Caco-2 (cell line): Measurements from ENCODE around the gene LRRTM4. TPM values are rescaled to one million over a fixed set of nuclear protein-coding genes. Genes with fewer than 3 reads are reported as not detected.

Experiments used
- BruUV-seq: library from RNA; stranded (reverse); fragments of 400-500 nt; replicated peaks from 2 replicates; lab custom pipeline; 2021; lab: Mats Ljungman, UMichigan
- CTCF ChIA-PET: fragments of 300-600 bp; sonication (Branson Sonifier 250); formaldehyde crosslinking; loops from one replicate; lab custom pipeline; 2022; ENCODE audit warnings: antibody characterized with exemption; lab: Charles Lee
- POLR2A ChIA-PET: fragments of 300-600 bp; sonication (Branson Sonifier 250); formaldehyde crosslinking; loops from one replicate; lab custom pipeline; 2022; ENCODE audit warnings: antibody characterized with exemption; lab: Charles Lee
- DNase-seq, 2 experiments: peaks; one replicate each; pipeline versions ENCODE4 v3.0.0 to v3.0.0-alpha.2; 2020 to 2022
- H3K27me3 ChIP-seq: replicated peaks from 2 replicates; pipeline ENCODE4 v1.6.0; 2011; ENCODE audit warnings: low read length; ENCODE audit not compliant: control insufficient read depth, insufficient read depth
- H3K36me3 ChIP-seq: 2 replicates; pipeline ENCODE4 v1.5.1; 2011; ENCODE audit warnings: low read length; ENCODE audit not compliant: control insufficient read depth, insufficient read depth
- H3K4me1 ChIP-seq: fragments of 250-450 bp; sonication (Bioruptor Pico); 2 replicates; pipeline ENCODE4 v1.5.1; 2020; ENCODE audit warnings: mild to moderate bottlenecking
- H3K4me3 ChIP-seq: 2 replicates; pipeline ENCODE4 v1.5.1; 2011; ENCODE audit warnings: low read depth, mild to moderate bottlenecking, control low read depth, low read length
- H3K9me3 ChIP-seq: fragments of 250-450 bp; sonication (Bioruptor Pico); 2 replicates; pipeline ENCODE4 v1.5.1; 2020; ENCODE audit warnings: mild to moderate bottlenecking, moderate library complexity
- H3K27ac Mint-ChIP-seq: one replicate; pipeline ENCODE4 v1.8.0; 2022; ENCODE audit warnings: mixed read lengths; ENCODE audit not compliant: unreplicated experiment
- H3K27me3 Mint-ChIP-seq: one replicate; pipeline ENCODE4 v1.8.0; 2022; ENCODE audit warnings: mixed read lengths; ENCODE audit not compliant: insufficient read depth, unreplicated experiment
- H3K36me3 Mint-ChIP-seq: one replicate; pipeline ENCODE4 v1.8.0; 2022; ENCODE audit warnings: mild to moderate bottlenecking, mixed read lengths; ENCODE audit not compliant: insufficient read depth, unreplicated experiment
- H3K4me1 Mint-ChIP-seq: one replicate; pipeline ENCODE4 v1.8.0; 2022; ENCODE audit warnings: low read depth, mixed read lengths; ENCODE audit not compliant: unreplicated experiment
- H3K4me3 Mint-ChIP-seq: one replicate; pipeline ENCODE4 v1.8.0; 2022; ENCODE audit warnings: mild to moderate bottlenecking, moderate library complexity, mixed read lengths; ENCODE audit not compliant: unreplicated experiment
- H3K9me3 Mint-ChIP-seq: one replicate; pipeline ENCODE4 v1.8.0; 2022; ENCODE audit warnings: mixed read lengths; ENCODE audit not compliant: unreplicated experiment
- intact Hi-C: fragments of 100-400 bp; cut with micrococcal nuclease; formaldehyde crosslinking; loops from one replicate; pipeline ENCODE4 v1.10.0; 2022; ENCODE audit not compliant: unreplicated experiment
- total RNA-seq: library from RNA; stranded (reverse); gene quantifications from 2 replicates; pipeline ENCODE4 v1.2.3, GENCODE V29; 2022
- TF ChIP-seq, protein P1 (sequence below), 2 experiments: fragments of 200-600 bp in 1 of 2; IDR thresholded peaks; 1 replicate in 1 of 2; 2 replicates in 1 of 2; pipeline versions ENCODE4 v1.5.1 to v1.8.0; 2011 to 2022; ENCODE audit warnings: antibody characterized with exemption in 1 of 2, control low read depth in 1 of 2, inconsistent platforms in 1 of 2, low read depth in 1 of 2, low read length in 1 of 2, mild to moderate bottlenecking in 1 of 2, moderate library complexity in 1 of 2; ENCODE audit not compliant: insufficient read depth in 1 of 2, severe bottlenecking in 1 of 2, unreplicated experiment in 1 of 2

Gene LRRTM4
- total RNA-seq, 1 experiment from 2014 or later = 0.32 TPM

DNA sequence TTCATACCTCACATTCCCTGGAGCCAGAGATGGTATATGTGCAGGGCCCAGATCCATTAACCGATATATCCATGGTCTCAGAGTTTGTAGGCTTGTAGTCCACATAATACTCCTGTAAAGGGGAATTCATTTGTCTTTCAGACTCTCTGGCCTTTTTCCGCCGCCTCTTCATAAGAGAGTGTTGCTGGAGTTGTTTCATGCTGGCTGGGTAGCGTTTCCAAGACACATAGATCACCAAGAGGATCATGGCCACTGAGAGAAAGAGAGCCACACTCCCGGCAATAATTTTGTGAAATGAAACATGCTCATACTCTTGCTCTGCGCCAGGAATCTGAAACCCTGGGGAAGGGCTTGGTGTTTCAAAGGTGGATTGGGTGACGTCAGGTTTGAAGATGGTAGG lies 3.9 kb downstream of the LRRTM4 start:
- Mint-ChIP-seq H3K4me3 (no peak overlapping the region), H3K9me3 (no peaks in the 10 kb centered on the region), H3K4me1 (no peaks in the 10 kb centered on the region), H3K27me3 (peaks cover 11% of the 10 kb centered on the region), H3K27ac (no peak overlapping the region), H3K36me3 (no peaks in the 10 kb centered on the region)
- H3K9me3 ChIP-seq = no peaks in the 10 kb centered on the region
- no peak for DNase-seq
- ChIA-PET CTCF (no interaction called here), POLR2A (no interaction called here)
- intact Hi-C loops = no loop called here
- H3K27me3 ChIP-seq = no peaks in the 10 kb centered on the region
- TF ChIP-seq, protein P1, sequence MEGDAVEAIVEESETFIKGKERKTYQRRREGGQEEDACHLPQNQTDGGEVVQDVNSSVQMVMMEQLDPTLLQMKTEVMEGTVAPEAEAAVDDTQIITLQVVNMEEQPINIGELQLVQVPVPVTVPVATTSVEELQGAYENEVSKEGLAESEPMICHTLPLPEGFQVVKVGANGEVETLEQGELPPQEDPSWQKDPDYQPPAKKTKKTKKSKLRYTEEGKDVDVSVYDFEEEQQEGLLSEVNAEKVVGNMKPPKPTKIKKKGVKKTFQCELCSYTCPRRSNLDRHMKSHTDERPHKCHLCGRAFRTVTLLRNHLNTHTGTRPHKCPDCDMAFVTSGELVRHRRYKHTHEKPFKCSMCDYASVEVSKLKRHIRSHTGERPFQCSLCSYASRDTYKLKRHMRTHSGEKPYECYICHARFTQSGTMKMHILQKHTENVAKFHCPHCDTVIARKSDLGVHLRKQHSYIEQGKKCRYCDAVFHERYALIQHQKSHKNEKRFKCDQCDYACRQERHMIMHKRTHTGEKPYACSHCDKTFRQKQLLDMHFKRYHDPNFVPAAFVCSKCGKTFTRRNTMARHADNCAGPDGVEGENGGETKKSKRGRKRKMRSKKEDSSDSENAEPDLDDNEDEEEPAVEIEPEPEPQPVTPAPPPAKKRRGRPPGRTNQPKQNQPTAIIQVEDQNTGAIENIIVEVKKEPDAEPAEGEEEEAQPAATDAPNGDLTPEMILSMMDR (IDR thresholded peaks at IDR 0.05; ENCODE audit: insufficient read depth in 1 of 2, low read depth in 1 of 2, low read length in 1 of 2, severe bottlenecking in 1 of 2, unreplicated experiment in 1 of 2) = no peak
- no peak overlapping the region for H3K4me3 ChIP-seq
- H3K4me1 ChIP-seq = no peaks in the 10 kb centered on the region
- no peaks in the 10 kb centered on the region for H3K36me3 ChIP-seq
- BruUV-seq = no TSS peak

DNA sequence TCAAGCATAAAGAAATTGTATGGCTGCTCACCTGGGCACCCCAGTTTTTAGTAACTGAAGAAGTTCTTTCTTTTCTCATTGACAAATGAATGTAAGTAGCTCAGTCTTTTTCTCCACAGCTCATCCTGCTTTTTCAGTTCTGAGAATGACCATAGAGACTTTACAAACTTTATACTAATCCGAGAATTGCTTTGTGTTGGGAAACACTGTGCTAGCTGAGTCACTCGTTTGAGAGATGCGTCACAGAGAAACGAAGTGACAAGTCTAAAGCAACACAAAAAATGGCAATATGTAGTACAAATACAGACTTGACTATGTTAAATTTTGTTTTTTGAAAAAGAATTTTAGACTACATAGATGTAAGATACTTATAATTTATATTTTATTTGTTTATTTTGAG lies 9.0 kb downstream of the LRRTM4 start:
- Histone ChIP-seq H3K27me3 (no peaks in the 10 kb centered on the region), H3K4me3 (no peak overlapping the region), H3K36me3 (no peaks in the 10 kb centered on the region), H3K9me3 (no peaks in the 10 kb centered on the region), H3K4me1 (no peaks in the 10 kb centered on the region)
- no peaks in the 10 kb centered on the region for H3K4me1 Mint-ChIP-seq
- intact Hi-C loops = loop anchor here (2.0 kb wide), 1 partner anchor 20 kb away; no protein-coding TSS in a partner anchor
- TF ChIP-seq, protein P1 (IDR thresholded peaks at IDR 0.05; ENCODE audit: insufficient read depth in 1 of 2, low read depth in 1 of 2, low read length in 1 of 2, severe bottlenecking in 1 of 2, unreplicated experiment in 1 of 2) = no peak
- H3K27ac Mint-ChIP-seq = no peak overlapping the region
- CTCF ChIA-PET = no interaction called here
- H3K4me3 Mint-ChIP-seq = no peak overlapping the region
- H3K36me3 Mint-ChIP-seq = no peaks in the 10 kb centered on the region
- no TSS peak for BruUV-seq
- peaks cover 2% of the 10 kb centered on the region for H3K27me3 Mint-ChIP-seq
- POLR2A ChIA-PET = no interaction called here
- no peak for DNase-seq
- no peaks in the 10 kb centered on the region for H3K9me3 Mint-ChIP-seq

DNA sequence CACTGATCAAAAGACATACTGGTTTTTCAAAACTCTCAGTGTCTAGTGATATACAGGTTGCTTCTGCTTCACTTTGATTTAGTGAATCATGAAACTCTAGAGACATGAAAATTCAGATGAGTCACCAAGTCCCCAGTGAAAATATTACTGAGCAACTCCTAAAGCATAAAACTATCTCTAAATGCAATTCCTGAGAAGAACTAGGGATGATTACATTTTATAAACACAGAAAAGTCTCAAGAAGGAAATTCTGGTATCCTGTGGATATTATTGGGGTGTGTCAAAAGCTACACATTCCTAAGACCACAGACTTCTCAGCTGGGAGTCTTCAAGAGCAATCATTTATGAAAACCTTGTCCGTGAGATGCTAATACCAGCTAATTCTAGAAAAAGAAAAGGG lies 9.7 kb downstream of the LRRTM4 start:
- TF ChIP-seq, protein P1 (IDR thresholded peaks at IDR 0.05; ENCODE audit: insufficient read depth in 1 of 2, low read depth in 1 of 2, low read length in 1 of 2, severe bottlenecking in 1 of 2, unreplicated experiment in 1 of 2) = no peak
- ChIA-PET CTCF (no interaction called here), POLR2A (no interaction called here)

More for the DNA sequence above, 9.7 kb downstream of the LRRTM4 start:
- Histone ChIP-seq H3K9me3 (no peaks in the 10 kb centered on the region), H3K36me3 (no peaks in the 10 kb centered on the region), H3K4me3 (no peak overlapping the region), H3K4me1 (no peaks in the 10 kb centered on the region), H3K27me3 (no peaks in the 10 kb centered on the region)
- DNase-seq = no peak
- no TSS peak for BruUV-seq
- peaks cover 2% of the 10 kb centered on the region for H3K27me3 Mint-ChIP-seq
- H3K4me1 Mint-ChIP-seq = no peaks in the 10 kb centered on the region
- no peak overlapping the region for H3K4me3 Mint-ChIP-seq
- no peaks in the 10 kb centered on the region for H3K36me3 Mint-ChIP-seq
- no peaks in the 10 kb centered on the region for H3K9me3 Mint-ChIP-seq
- no peak overlapping the region for H3K27ac Mint-ChIP-seq
- intact Hi-C loops = loop anchor here (2.0 kb wide), 1 partner anchor 20 kb away; no protein-coding TSS in a partner anchor
